Adrenal gland (tissue), 12 donors: ENCODE measurements around the gene LRIG1. TPM values are rescaled to one million over a fixed set of nuclear protein-coding genes. Genes with fewer than 3 reads are reported as not detected.

Experiments
- DNase-seq, 7 donors: peaks; one replicate each; pipeline ENCODE4 v3.0.0-alpha.2; 2019 to 2020
- H3K27ac ChIP-seq, 5 donors: fragments of 200-600 bp; sonication (generic) in 4 of 5; 1 replicate in 3 of 5; 2 replicates in 2 of 5; pipeline versions ENCODE4 v1.5.1 to v1.8.0; 2016 to 2020; ENCODE audit warnings: mild to moderate bottlenecking in 1 of 5
- H3K27me3 ChIP-seq: fragments of 200-600 bp; 2 replicates; pipeline ENCODE4 v1.8.0; 2021
- H3K36me3 ChIP-seq, 2 donors: fragments of 200-600 bp; replicated peaks in 1 of 2; 1 replicate in 1 of 2; 2 replicates in 1 of 2; pipeline versions ENCODE4 v1.5.1 to v1.8.0; 2018 to 2022
- H3K4me1 ChIP-seq, 2 donors: fragments of 200-600 bp; replicated peaks in 1 of 2; 1 replicate in 1 of 2; 2 replicates in 1 of 2; pipeline versions ENCODE4 v1.5.1 to v1.8.0; 2018 to 2021
- H3K4me3 ChIP-seq, 4 donors: fragments of 200-600 bp; sonication (generic) in 3 of 4; one replicate each; pipeline ENCODE4 v1.5.1; 2016 to 2018
- H3K9me3 ChIP-seq, 3 donors: fragments of 200-600 bp; sonication (generic) in 1 of 3; replicated peaks in 1 of 3; 1 replicate in 2 of 3; 2 replicates in 1 of 3; pipeline versions ENCODE4 v1.5.1 to v1.8.0; 2016 to 2021
- POLR2A ChIP-seq, 2 donors: fragments of 450-650 bp; IDR thresholded peaks; one replicate each; pipeline ENCODE4 v1.6.1; 2017; ENCODE audit warnings: antibody characterized with exemption in 2 of 2, mild to moderate bottlenecking in 2 of 2, moderate library complexity in 1 of 2
- WGBS, 4 donors: extraction: QIAGEN DNeasy Blood & Tissue Kit in 2 of 4; methylation state at CpG; one replicate each; pipeline versions ENCODE4 v1.1.5 to v1.1.7; 2013 to 2017; 5-methylcytosine and 5-hydroxymethylcytosine counted together
- intact Hi-C, 2 donors: fragments of 100-400 bp; cut with DNase I; formaldehyde crosslinking; loops; one replicate each; pipeline versions ENCODE4 v1.14.1 to v1.15.0; 2022 to 2023
- polyA plus RNA-seq, 3 donors: library from polyadenylated mRNA; stranded (reverse); fragments of 200-250 nt in 2 of 3; fragments of 350-450 nt in 1 of 3; fragmentation: Illumina TruSeq in 1 of 3; extraction: RNeasy Lipid Tissue Mini Kit (QIAGEN cat#74804) in 1 of 3; gene quantifications; one replicate each; pipeline ENCODE4 v1.2.3, GENCODE V29; 2013 to 2014
- total RNA-seq, 9 donors: library from RNA; depleted of rRNA in 4 of 9; stranded (reverse); fragments of >200 nt in 4 of 9; fragments of 120-200 nt in 1 of 9; fragmentation: NEBNext Ultra II Directional in 1 of 9; extraction: Animal tissue kit (Norgen Biotek cat#: 25700) in 1 of 9; gene quantifications; one replicate each; pipeline versions ENCODE4 v1.1.0 to v1.2.4, GENCODE V29; 2013 to 2023
- TF ChIP-seq, protein P1 (sequence below), 6 experiments: fragments of 450-650 bp in 4 of 6; fragments of 200-600 bp in 2 of 6; sonication (generic) in 1 of 6; IDR thresholded peaks; 1 replicate in 5 of 6; 2 replicates in 1 of 6; pipeline versions ENCODE4 v1.5.1 to v1.8.0; 2016 to 2021; ENCODE audit warnings: antibody characterized with exemption in 6 of 6, mild to moderate bottlenecking in 2 of 6, moderate library complexity in 1 of 6
- donor health status: healthy with polysubstance abuse.
- donor health status: Bipolar disorder and iron deficiency.
- donor health status: DM: yes; HTN: yes; CAD: no.
- donor health status: DM: no; HTN: no; CAD: no.
- donor health status: DM: no; HTN: no; CAD: no.
- donor health status: DM: yes; HTN: yes; CAD: no.

The LRIG1 gene
- total and polyA plus RNA-seq, 12 donors: 1.5 to 13.3 (median 4.7) TPM

GRCh38 chr3:66470285-66470684, 30.5 kb downstream of the LRIG1 start:
- no peak for DNase-seq
- H3K9me3 ChIP-seq: no peaks in the 10 kb centered on the region
- no peak for TF ChIP-seq POLR2A (IDR thresholded peaks at IDR 0.05)
- TF ChIP-seq, protein P1, sequence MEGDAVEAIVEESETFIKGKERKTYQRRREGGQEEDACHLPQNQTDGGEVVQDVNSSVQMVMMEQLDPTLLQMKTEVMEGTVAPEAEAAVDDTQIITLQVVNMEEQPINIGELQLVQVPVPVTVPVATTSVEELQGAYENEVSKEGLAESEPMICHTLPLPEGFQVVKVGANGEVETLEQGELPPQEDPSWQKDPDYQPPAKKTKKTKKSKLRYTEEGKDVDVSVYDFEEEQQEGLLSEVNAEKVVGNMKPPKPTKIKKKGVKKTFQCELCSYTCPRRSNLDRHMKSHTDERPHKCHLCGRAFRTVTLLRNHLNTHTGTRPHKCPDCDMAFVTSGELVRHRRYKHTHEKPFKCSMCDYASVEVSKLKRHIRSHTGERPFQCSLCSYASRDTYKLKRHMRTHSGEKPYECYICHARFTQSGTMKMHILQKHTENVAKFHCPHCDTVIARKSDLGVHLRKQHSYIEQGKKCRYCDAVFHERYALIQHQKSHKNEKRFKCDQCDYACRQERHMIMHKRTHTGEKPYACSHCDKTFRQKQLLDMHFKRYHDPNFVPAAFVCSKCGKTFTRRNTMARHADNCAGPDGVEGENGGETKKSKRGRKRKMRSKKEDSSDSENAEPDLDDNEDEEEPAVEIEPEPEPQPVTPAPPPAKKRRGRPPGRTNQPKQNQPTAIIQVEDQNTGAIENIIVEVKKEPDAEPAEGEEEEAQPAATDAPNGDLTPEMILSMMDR (IDR thresholded peaks at IDR 0.05): no peak
- no peak overlapping the region for H3K4me3 ChIP-seq
- WGBS, 4 donors: 79 to 85% (median 82%) methylated on average over 5 of the region's 5 CpGs
- no peaks in the 10 kb centered on the region for H3K27me3 ChIP-seq
- H3K27ac ChIP-seq: no peak overlapping the region
- intact Hi-C loops: no loop called here
- no peaks in the 10 kb centered on the region for H3K36me3 ChIP-seq
- H3K4me1 ChIP-seq: no peaks in the 10 kb centered on the region

GRCh38 chr3:66469220-66469640, 31.6 kb downstream of the LRIG1 start:
- Histone ChIP-seq H3K4me3 (no peak overlapping the region), H3K27ac (no peak overlapping the region), H3K27me3 (no peaks in the 10 kb centered on the region), H3K36me3 (no peaks in the 10 kb centered on the region), H3K4me1 (no peaks in the 10 kb centered on the region), H3K9me3 (no peaks in the 10 kb centered on the region)
- intact Hi-C loops: no loop called here
- 93 to 96% (median 95%) methylated on average over 4 of the region's 4 CpGs for WGBS, 4 donors
- DNase-seq: no peak
- TF ChIP-seq, protein P1 (IDR thresholded peaks at IDR 0.05): no peak
- TF ChIP-seq POLR2A (IDR thresholded peaks at IDR 0.05): no peak

DNA sequence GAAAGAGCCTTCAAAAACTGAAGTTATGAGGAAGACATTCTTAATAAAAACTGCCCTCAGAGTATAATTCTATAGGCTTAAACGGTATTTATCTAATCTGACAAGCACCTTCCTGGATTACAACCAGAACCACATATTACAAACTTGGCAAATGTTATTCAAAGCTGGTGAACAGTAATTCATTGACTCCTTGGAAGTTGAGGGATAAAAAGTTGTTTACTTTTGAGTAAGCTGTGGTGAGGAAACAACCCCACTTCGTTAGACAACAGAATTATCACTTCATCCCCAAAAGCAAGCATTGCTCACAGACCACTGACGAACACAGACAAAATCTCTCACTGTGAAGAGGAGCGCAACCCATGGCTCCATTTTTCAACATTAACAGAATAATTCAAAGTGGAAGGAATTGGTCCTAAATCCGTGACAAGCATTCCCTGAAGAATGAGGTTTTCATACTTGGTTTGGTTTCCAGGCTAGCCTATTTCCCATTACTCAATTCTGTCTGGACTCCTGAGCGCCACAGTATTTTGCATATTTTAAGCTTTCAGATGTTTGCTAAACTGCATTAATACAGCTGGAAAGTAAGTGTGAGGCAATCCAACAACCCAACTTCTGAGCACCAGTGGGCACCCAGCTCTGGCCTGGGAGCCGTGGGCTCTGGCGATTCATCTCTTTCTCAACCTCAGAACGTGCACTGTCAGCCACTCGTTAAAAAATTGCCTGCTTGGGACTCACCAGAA, 32.7 kb downstream of the LRIG1 start:
- intact Hi-C loops: no loop called here
- WGBS, 4 donors: 80 to 89% (median 84%) methylated on average over 10 of the region's 10 CpGs
- DNase-seq: no peak
- no peaks in the 10 kb centered on the region for H3K36me3 ChIP-seq
- H3K27me3 ChIP-seq: no peaks in the 10 kb centered on the region
- no peaks in the 10 kb centered on the region for H3K4me1 ChIP-seq
- H3K4me3 ChIP-seq: no peak overlapping the region
- TF ChIP-seq POLR2A (IDR thresholded peaks at IDR 0.05): no peak
- TF ChIP-seq, protein P1 (IDR thresholded peaks at IDR 0.05): no peak
- H3K9me3 ChIP-seq: no peaks in the 10 kb centered on the region
- no peak overlapping the region for H3K27ac ChIP-seq

DNA sequence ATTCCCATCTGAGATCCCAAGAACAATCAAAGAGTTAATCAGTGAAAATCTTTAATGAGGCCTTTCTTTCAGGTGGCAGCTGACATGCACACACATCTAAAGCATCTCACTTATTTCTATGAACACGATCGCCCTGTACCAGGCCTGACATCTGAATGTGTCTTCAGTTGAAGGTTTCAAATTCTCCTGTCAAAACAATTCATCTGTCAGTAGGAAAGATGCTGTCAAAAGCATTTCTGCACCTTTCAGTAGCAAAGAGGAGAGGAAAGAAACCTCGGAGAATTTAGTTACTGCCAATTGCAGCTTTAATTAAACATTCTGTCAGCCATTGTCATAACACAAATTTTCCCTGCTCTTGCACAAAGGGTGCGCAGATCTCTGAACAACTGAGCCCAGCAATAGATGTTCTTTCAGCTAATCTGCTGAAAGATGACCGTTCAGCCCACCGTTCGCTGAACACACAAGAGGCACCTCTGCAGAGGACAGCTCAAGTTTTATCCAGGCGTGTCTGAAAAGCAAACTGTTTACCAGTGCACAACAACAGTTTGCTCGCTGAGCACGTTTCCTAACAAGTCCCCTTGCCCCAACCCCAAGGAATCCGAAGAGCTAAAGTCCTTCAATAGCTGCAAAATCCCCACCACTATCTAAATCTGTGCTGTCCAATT, 34.1 kb downstream of the LRIG1 start:
- no peak for TF ChIP-seq POLR2A (IDR thresholded peaks at IDR 0.05)
- TF ChIP-seq, protein P1 (IDR thresholded peaks at IDR 0.05): no peak
- 87 to 94% (median 89%) methylated on average over 8 to 11 of the region's 11 CpGs for WGBS, 4 donors
- intact Hi-C loops: no loop called here
- no peaks in the 10 kb centered on the region for H3K4me1 ChIP-seq
- H3K9me3 ChIP-seq: no peaks in the 10 kb centered on the region
- no peaks in the 10 kb centered on the region for H3K27me3 ChIP-seq
- no peaks in the 10 kb centered on the region for H3K36me3 ChIP-seq
- DNase-seq: no peak
- no peak overlapping the region for H3K27ac ChIP-seq
- H3K4me3 ChIP-seq: no peak overlapping the region
